ENCODE results near the gene KSR2. TPM values are rescaled to one million over a fixed set of nuclear protein-coding genes. Genes with fewer than 3 reads are reported as not detected.
"Not testable (repeated sequence)": the region's sequence is repeated elsewhere in the genome, so short reads cannot be mapped to it uniquely, and the experiment has no call there.

Gene KSR2
- total RNA-seq, 1 donor from 2014 or later, result under 0.01 TPM

- no peaks in the 10 kb centered on the region for H3K4me1 ChIP-seq (ENCODE audit: control insufficient read depth in 3 of 3, insufficient read depth in 3 of 3, low read length in 3 of 3)
- no peaks in the 10 kb centered on the region for H3K36me3 ChIP-seq (ENCODE audit: control insufficient read depth in 3 of 3, insufficient read depth in 3 of 3, low read length in 3 of 3)
- H3K4me3 ChIP-seq (ENCODE audit: low read length in 3 of 3), result no peak overlapping the region
- no peak overlapping the region for H3K9ac ChIP-seq (ENCODE audit: low read depth in 1 of 3, low read length in 3 of 3)
- H3K27ac ChIP-seq (ENCODE audit: low read depth, low read length), result no peak overlapping the region
- H3K9me3 ChIP-seq (ENCODE audit: control insufficient read depth in 3 of 3, low read length in 3 of 3), result no peaks in the 10 kb centered on the region
- peaks cover 0 to 8% (median 0%) of the 10 kb centered on the region in 3 donors for H3K27me3 ChIP-seq (ENCODE audit: control insufficient read depth in 3 of 3, insufficient read depth in 3 of 3, low read length in 3 of 3)
Measured at GRCh38 chr12:117660896-117661295, 307.9 kb downstream of the KSR2 start.

- no peak overlapping the region for H3K9ac ChIP-seq (ENCODE audit: low read depth in 1 of 3, low read length in 3 of 3)
- no peaks in the 10 kb centered on the region for H3K27me3 ChIP-seq (ENCODE audit: control insufficient read depth in 3 of 3, insufficient read depth in 3 of 3, low read length in 3 of 3)
- no peaks in the 10 kb centered on the region for H3K4me1 ChIP-seq (ENCODE audit: control insufficient read depth in 3 of 3, insufficient read depth in 3 of 3, low read length in 3 of 3)
- H3K36me3 ChIP-seq (ENCODE audit: control insufficient read depth in 3 of 3, insufficient read depth in 3 of 3, low read length in 3 of 3), result no peaks in the 10 kb centered on the region
- no peak overlapping the region for H3K4me3 ChIP-seq (ENCODE audit: low read length in 3 of 3)
- no peak overlapping the region for H3K27ac ChIP-seq (ENCODE audit: low read depth, low read length)
- no peaks in the 10 kb centered on the region for H3K9me3 ChIP-seq (ENCODE audit: control insufficient read depth in 3 of 3, low read length in 3 of 3)
Measured at GRCh38 chr12:117658226-117658625, 310.6 kb downstream of the KSR2 start.

- no peaks in the 10 kb centered on the region for H3K4me1 ChIP-seq (ENCODE audit: control insufficient read depth in 3 of 3, insufficient read depth in 3 of 3, low read length in 3 of 3)
- no peak overlapping the region for H3K27ac ChIP-seq (ENCODE audit: low read depth, low read length)
- H3K27me3 ChIP-seq (ENCODE audit: control insufficient read depth in 3 of 3, insufficient read depth in 3 of 3, low read length in 3 of 3), result peaks cover 5 to 13% (median 7%) of the 10 kb centered on the region in 3 donors
- no peak overlapping the region for H3K4me3 ChIP-seq (ENCODE audit: low read length in 3 of 3)
- no peak overlapping the region for H3K9ac ChIP-seq (ENCODE audit: low read depth in 1 of 3, low read length in 3 of 3)
- H3K9me3 ChIP-seq (ENCODE audit: control insufficient read depth in 3 of 3, low read length in 3 of 3), result no peaks in the 10 kb centered on the region
- H3K36me3 ChIP-seq (ENCODE audit: control insufficient read depth in 3 of 3, insufficient read depth in 3 of 3, low read length in 3 of 3), result no peaks in the 10 kb centered on the region
Measured at GRCh38 chr12:117649796-117650195, 319.0 kb downstream of the KSR2 start.

- no peaks in the 10 kb centered on the region for H3K36me3 ChIP-seq (ENCODE audit: control insufficient read depth in 3 of 3, insufficient read depth in 3 of 3, low read length in 3 of 3)
- no peaks in the 10 kb centered on the region for H3K9me3 ChIP-seq (ENCODE audit: control insufficient read depth in 3 of 3, low read length in 3 of 3)
- H3K27me3 ChIP-seq (ENCODE audit: control insufficient read depth in 3 of 3, insufficient read depth in 3 of 3, low read length in 3 of 3), result peaks cover 5 to 25% (median 7%) of the 10 kb centered on the region in 3 donors
- H3K27ac ChIP-seq (ENCODE audit: low read depth, low read length), result no peak overlapping the region
- H3K4me3 ChIP-seq (ENCODE audit: low read length in 3 of 3), result no peak overlapping the region
- H3K9ac ChIP-seq (ENCODE audit: low read depth in 1 of 3, low read length in 3 of 3), result no peak overlapping the region
- H3K4me1 ChIP-seq (ENCODE audit: control insufficient read depth in 3 of 3, insufficient read depth in 3 of 3, low read length in 3 of 3), result no peaks in the 10 kb centered on the region
Measured at GRCh38 chr12:117646520-117646919, 322.3 kb downstream of the KSR2 start.

GRCh38 chr12:117645473-117645872 lies 323.3 kb downstream of the KSR2 start:
- Histone ChIP-seq H3K36me3 (ENCODE audit: control insufficient read depth in 3 of 3, insufficient read depth in 3 of 3, low read length in 3 of 3) (no peaks in the 10 kb centered on the region), H3K4me3 (ENCODE audit: low read length in 3 of 3) (no peak overlapping the region), H3K27me3 (ENCODE audit: control insufficient read depth in 3 of 3, insufficient read depth in 3 of 3, low read length in 3 of 3) (peaks cover 5 to 25% (median 7%) of the 10 kb centered on the region in 3 donors), H3K27ac (ENCODE audit: low read depth, low read length) (no peak overlapping the region), H3K9me3 (ENCODE audit: control insufficient read depth in 3 of 3, low read length in 3 of 3) (no peaks in the 10 kb centered on the region), H3K9ac (ENCODE audit: low read depth in 1 of 3, low read length in 3 of 3) (no peak overlapping the region), H3K4me1 (ENCODE audit: control insufficient read depth in 3 of 3, insufficient read depth in 3 of 3, low read length in 3 of 3) (no peaks in the 10 kb centered on the region)

- Histone ChIP-seq H3K36me3 (ENCODE audit: control insufficient read depth in 3 of 3, insufficient read depth in 3 of 3, low read length in 3 of 3) (no peaks in the 10 kb centered on the region), H3K27me3 (ENCODE audit: control insufficient read depth in 3 of 3, insufficient read depth in 3 of 3, low read length in 3 of 3) (peaks cover 5 to 25% (median 7%) of the 10 kb centered on the region in 3 donors), H3K4me1 (ENCODE audit: control insufficient read depth in 3 of 3, insufficient read depth in 3 of 3, low read length in 3 of 3) (no peaks in the 10 kb centered on the region), H3K27ac (ENCODE audit: low read depth, low read length) (no peak overlapping the region), H3K9me3 (ENCODE audit: control insufficient read depth in 3 of 3, low read length in 3 of 3) (no peaks in the 10 kb centered on the region), H3K4me3 (ENCODE audit: low read length in 3 of 3) (no peak overlapping the region), H3K9ac (ENCODE audit: low read depth in 1 of 3, low read length in 3 of 3) (no peak overlapping the region)
Measured at GRCh38 chr12:117643971-117644370, 324.8 kb downstream of the KSR2 start.

GRCh38 chr12:117641885-117642284 lies 326.9 kb downstream of the KSR2 start:
- no peak overlapping the region for H3K9ac ChIP-seq (ENCODE audit: low read depth in 1 of 3, low read length in 3 of 3)
- no peaks in the 10 kb centered on the region for H3K36me3 ChIP-seq (ENCODE audit: control insufficient read depth in 3 of 3, insufficient read depth in 3 of 3, low read length in 3 of 3)
- peaks cover 5 to 17% (median 7%) of the 10 kb centered on the region in 3 donors for H3K27me3 ChIP-seq (ENCODE audit: control insufficient read depth in 3 of 3, insufficient read depth in 3 of 3, low read length in 3 of 3)
- no peaks in the 10 kb centered on the region for H3K4me1 ChIP-seq (ENCODE audit: control insufficient read depth in 3 of 3, insufficient read depth in 3 of 3, low read length in 3 of 3)
- no peak overlapping the region for H3K27ac ChIP-seq (ENCODE audit: low read depth, low read length)
- no peak overlapping the region for H3K4me3 ChIP-seq (ENCODE audit: low read length in 3 of 3)
- peaks cover 4 to 7% (median 5%) of the 10 kb centered on the region in 3 donors for H3K9me3 ChIP-seq (ENCODE audit: control insufficient read depth in 3 of 3, low read length in 3 of 3)

GRCh38 chr12:117640511-117640910 lies 328.3 kb downstream of the KSR2 start:
- H3K4me3 ChIP-seq (ENCODE audit: low read length in 3 of 3), result no peak overlapping the region
- no peak overlapping the region for H3K9ac ChIP-seq (ENCODE audit: low read depth in 1 of 3, low read length in 3 of 3)

GRCh38 chr12:117629454-117629853 lies 339.3 kb downstream of the KSR2 start:
- H3K9me3 ChIP-seq (ENCODE audit: control insufficient read depth in 3 of 3, low read length in 3 of 3), result no peaks in the 10 kb centered on the region
- H3K27ac ChIP-seq (ENCODE audit: low read depth, low read length), result no peak overlapping the region
- no peaks in the 10 kb centered on the region for H3K4me1 ChIP-seq (ENCODE audit: control insufficient read depth in 3 of 3, insufficient read depth in 3 of 3, low read length in 3 of 3)
- H3K9ac ChIP-seq (ENCODE audit: low read depth in 1 of 3, low read length in 3 of 3), result no peak overlapping the region
- no peak overlapping the region for H3K4me3 ChIP-seq (ENCODE audit: low read length in 3 of 3)
- H3K36me3 ChIP-seq (ENCODE audit: control insufficient read depth in 3 of 3, insufficient read depth in 3 of 3, low read length in 3 of 3), result no peaks in the 10 kb centered on the region
- H3K27me3 ChIP-seq (ENCODE audit: control insufficient read depth in 3 of 3, insufficient read depth in 3 of 3, low read length in 3 of 3), result no peaks in the 10 kb centered on the region

More at GRCh38 chr12:117640511-117640910, 328.3 kb downstream of the KSR2 start:
- H3K4me1 ChIP-seq (ENCODE audit: control insufficient read depth in 3 of 3, insufficient read depth in 3 of 3, low read length in 3 of 3), result no peaks in the 10 kb centered on the region
- peaks cover 4 to 7% (median 5%) of the 10 kb centered on the region in 3 donors for H3K9me3 ChIP-seq (ENCODE audit: control insufficient read depth in 3 of 3, low read length in 3 of 3)
- H3K27ac ChIP-seq (ENCODE audit: low read depth, low read length), result no peak overlapping the region
- no peaks in the 10 kb centered on the region for H3K36me3 ChIP-seq (ENCODE audit: control insufficient read depth in 3 of 3, insufficient read depth in 3 of 3, low read length in 3 of 3)
- peaks cover 0 to 13% (median 1%) of the 10 kb centered on the region in 3 donors for H3K27me3 ChIP-seq (ENCODE audit: control insufficient read depth in 3 of 3, insufficient read depth in 3 of 3, low read length in 3 of 3)

GRCh38 chr12:117628711-117629110 lies 340.1 kb downstream of the KSR2 start:
- not testable (repeated sequence) for H3K4me1 ChIP-seq (ENCODE audit: control insufficient read depth in 3 of 3, insufficient read depth in 3 of 3, low read length in 3 of 3); H3K27me3 ChIP-seq (ENCODE audit: control insufficient read depth in 3 of 3, insufficient read depth in 3 of 3, low read length in 3 of 3); H3K9me3 ChIP-seq (ENCODE audit: control insufficient read depth in 3 of 3, low read length in 3 of 3); H3K27ac ChIP-seq (ENCODE audit: low read depth, low read length); H3K36me3 ChIP-seq (ENCODE audit: control insufficient read depth in 3 of 3, insufficient read depth in 3 of 3, low read length in 3 of 3); H3K4me3 ChIP-seq (ENCODE audit: low read length in 3 of 3); H3K9ac ChIP-seq (ENCODE audit: low read depth in 1 of 3, low read length in 3 of 3)

- Histone ChIP-seq H3K36me3 (ENCODE audit: control insufficient read depth in 3 of 3, insufficient read depth in 3 of 3, low read length in 3 of 3) (no peaks in the 10 kb centered on the region), H3K4me3 (ENCODE audit: low read length in 3 of 3) (no peak overlapping the region), H3K9ac (ENCODE audit: low read depth in 1 of 3, low read length in 3 of 3) (no peak overlapping the region), H3K4me1 (ENCODE audit: control insufficient read depth in 3 of 3, insufficient read depth in 3 of 3, low read length in 3 of 3) (no peaks in the 10 kb centered on the region), H3K9me3 (ENCODE audit: control insufficient read depth in 3 of 3, low read length in 3 of 3) (no peaks in the 10 kb centered on the region), H3K27ac (ENCODE audit: low read depth, low read length) (no peak overlapping the region), H3K27me3 (ENCODE audit: control insufficient read depth in 3 of 3, insufficient read depth in 3 of 3, low read length in 3 of 3) (no peaks in the 10 kb centered on the region)
Measured at GRCh38 chr12:117622741-117623140, 346.0 kb downstream of the KSR2 start.

Measured in skeletal muscle tissue (tissue), 4 donors.